Left lung (tissue), 10 donors: Measurements from ENCODE around the gene SCGB3A2. TPM values are rescaled to one million over a fixed set of nuclear protein-coding genes. Genes with fewer than 3 reads are reported as not detected.

ENCODE experiments used
- ATAC-seq: fragments of 200-7000 bp; cut with Tn5 transposase; one replicate; pipeline ENCODE4 v1.9.1; 2020; ENCODE audit warnings: moderate library complexity
- DNase-seq, 4 donors: peaks; one replicate each; pipeline ENCODE4 v3.0.0-alpha.2; 2013 to 2020
- H3K27ac ChIP-seq, 2 donors: fragments of 200-600 bp; sonication (generic) in 1 of 2; one replicate each; pipeline versions ENCODE4 v1.5.0 to v1.8.0; 2020 to 2021
- H3K27me3 ChIP-seq, 2 donors: fragments of 200-600 bp; sonication (generic) in 1 of 2; one replicate each; pipeline versions ENCODE4 v1.5.0 to v1.8.0; 2020 to 2021
- H3K36me3 ChIP-seq, 2 donors: fragments of 200-600 bp; sonication (generic) in 1 of 2; one replicate each; pipeline versions ENCODE4 v1.5.0 to v1.8.0; 2020 to 2021
- H3K4me1 ChIP-seq, 2 donors: fragments of 200-600 bp; one replicate each; pipeline ENCODE4 v1.8.0; 2021
- H3K4me3 ChIP-seq, 2 donors: fragments of 200-600 bp; sonication (generic) in 1 of 2; one replicate each; pipeline versions ENCODE4 v1.5.0 to v1.8.0; 2020 to 2021; ENCODE audit warnings: mild to moderate bottlenecking in 1 of 2
- H3K9me3 ChIP-seq, 2 donors: fragments of 200-600 bp; sonication (generic) in 1 of 2; one replicate each; pipeline versions ENCODE4 v1.5.0 to v1.8.0; 2020 to 2021
- CTCF ChIP-seq, 2 donors: fragments of 200-600 bp; sonication (generic) in 1 of 2; IDR thresholded peaks; one replicate each; pipeline versions ENCODE4 v1.5.0 to v1.8.0; 2021; ENCODE audit warnings: antibody characterized with exemption in 2 of 2
- intact Hi-C, 2 donors: fragments of 100-400 bp; cut with DNase I; formaldehyde crosslinking; loops; one replicate each; pipeline versions ENCODE4 v1.11.2 to v1.14.2; 2022
- polyA plus RNA-seq, 6 donors: library from polyadenylated mRNA; unstranded; fragments of 120-200 nt; gene quantifications; one replicate each; pipeline ENCODE4 v1.2.1, GENCODE V29; 2013; ENCODE audit not compliant: insufficient read length in 6 of 6
- total RNA-seq, 2 donors: library from RNA; stranded (reverse); fragmentation: NEBNext Ultra II Directional; extraction: Animal tissue kit (Norgen Biotek cat#: 25700); gene quantifications; one replicate each; pipeline ENCODE4 v1.2.1, GENCODE V29; 2021
- donor health status: DM: no; HTN: yes; CAD: no.
- donor health status: DM: no; HTN: no; CAD: no.

Gene SCGB3A2
- total and polyA plus RNA-seq, 8 donors, result 76.6 to 2,625 (median 1,609) TPM

GRCh38 chr5:147927901-147928300, 49.4 kb downstream of the SCGB3A2 start:
- Histone ChIP-seq H3K36me3 (no peaks in the 10 kb centered on the region), H3K4me3 (no peak overlapping the region), H3K27me3 (no peaks in the 10 kb centered on the region), H3K27ac (no peak overlapping the region), H3K4me1 (no peaks in the 10 kb centered on the region), H3K9me3 (no peaks in the 10 kb centered on the region)
- TF ChIP-seq CTCF (IDR thresholded peaks at IDR 0.05), result no peak
- ATAC-seq (no peak), DNase-seq (no peak)
- intact Hi-C loops, result no loop called here

- no peak for DNase-seq
- ATAC-seq, result peak; percentile 21
- H3K4me3 ChIP-seq, result no peak overlapping the region
- no peaks in the 10 kb centered on the region for H3K27me3 ChIP-seq
- intact Hi-C loops, result loop anchor here in 1 of 2 donors (10.0 kb wide), 1 partner anchor 46 kb away; no protein-coding TSS in a partner anchor
- H3K36me3 ChIP-seq, result no peaks in the 10 kb centered on the region
- no peak for TF ChIP-seq CTCF (IDR thresholded peaks at IDR 0.05)
- no peak overlapping the region for H3K27ac ChIP-seq
- H3K4me1 ChIP-seq, result no peaks in the 10 kb centered on the region
- H3K9me3 ChIP-seq, result no peaks in the 10 kb centered on the region
These were observed 52.3 kb downstream of the SCGB3A2 start for GRCh38 chr5:147930769-147931168.

Other genes starting within 250 kb of the SCGB3A2 start
- 1 to 10 TPM in 1 of 2 donors, under 1 TPM in 1; 0.73 to 4.4 TPM for gene JAKMIP2, start 96.0 kb upstream of the SCGB3A2 start, total RNA-seq
- gene JAKMIP2, start 96.0 kb upstream of the SCGB3A2 start, polyA plus RNA-seq, result 10 to 100 TPM in 3 of 6 donors, 1 to 10 TPM in 3; 4.5 to 11.7 (median 10.4) TPM
- gene SPINK1, start 47.0 kb upstream of the SCGB3A2 start, total RNA-seq, result 10 to 100 TPM; 12.7 to 74.5 TPM
- 1 to 10 TPM in 4 of 6 donors, under 1 TPM in 2; 0.61 to 3.3 (median 1.3) TPM for gene SPINK1, start 47.0 kb upstream of the SCGB3A2 start, polyA plus RNA-seq
- gene C5orf46, start 27.8 kb downstream of the SCGB3A2 start, total RNA-seq, result not detected
- 1 to 10 TPM in 3 of 6 donors, under 1 TPM in 3; 0.50 to 3.0 (median 1.3) TPM for gene C5orf46, start 27.8 kb downstream of the SCGB3A2 start, polyA plus RNA-seq
- gene SPINK5, start 185.3 kb downstream of the SCGB3A2 start, total RNA-seq, result 1 to 10 TPM; 4.3 to 6.6 TPM
- 1 to 10 TPM in 3 of 6 donors, under 1 TPM in 3; 0.56 to 1.5 (median 0.95) TPM for gene SPINK5, start 185.3 kb downstream of the SCGB3A2 start, polyA plus RNA-seq